Fibroblast of villous mesenchyme (primary cell): ENCODE measurements around the gene USP30. TPM values are rescaled to one million over a fixed set of nuclear protein-coding genes. Genes with fewer than 3 reads are reported as not detected.

ENCODE experiments used
- DNase-seq: peaks from one replicate; pipeline ENCODE4 v3.0.0-alpha.2; 2010; ENCODE audit warnings: low read depth
- H3K4me3 ChIP-seq: 2 replicates; pipeline ENCODE4 v1.5.1; 2011; ENCODE audit warnings: low read depth, mild to moderate bottlenecking, low read length
- total RNA-seq: library from RNA; depleted of rRNA; stranded (reverse); fragments of >200 nt; gene quantifications from 2 replicates; pipeline ENCODE4 v1.2.3, GENCODE V29; 2012
- TF ChIP-seq, protein P1 (sequence below): IDR thresholded peaks from 2 replicates; pipeline ENCODE4 v1.5.1; 2012; ENCODE audit warnings: low read depth, mild to moderate bottlenecking, low read length; ENCODE audit not compliant: insufficient read depth

The USP30 gene
- total RNA-seq, 1 donor = 9.1 TPM

GRCh38 chr12:109097435-109098182 is 45.2 kb downstream of the USP30 start, which contains the start of gene UNG:
TSS of gene UNG (plus strand) at chr12:109097597. CDS start at chr12:109097680, 83 bp downstream.
- peak within 1 kb of the TSS; percentile 78 for H3K4me3 ChIP-seq
- TF ChIP-seq, protein P1, sequence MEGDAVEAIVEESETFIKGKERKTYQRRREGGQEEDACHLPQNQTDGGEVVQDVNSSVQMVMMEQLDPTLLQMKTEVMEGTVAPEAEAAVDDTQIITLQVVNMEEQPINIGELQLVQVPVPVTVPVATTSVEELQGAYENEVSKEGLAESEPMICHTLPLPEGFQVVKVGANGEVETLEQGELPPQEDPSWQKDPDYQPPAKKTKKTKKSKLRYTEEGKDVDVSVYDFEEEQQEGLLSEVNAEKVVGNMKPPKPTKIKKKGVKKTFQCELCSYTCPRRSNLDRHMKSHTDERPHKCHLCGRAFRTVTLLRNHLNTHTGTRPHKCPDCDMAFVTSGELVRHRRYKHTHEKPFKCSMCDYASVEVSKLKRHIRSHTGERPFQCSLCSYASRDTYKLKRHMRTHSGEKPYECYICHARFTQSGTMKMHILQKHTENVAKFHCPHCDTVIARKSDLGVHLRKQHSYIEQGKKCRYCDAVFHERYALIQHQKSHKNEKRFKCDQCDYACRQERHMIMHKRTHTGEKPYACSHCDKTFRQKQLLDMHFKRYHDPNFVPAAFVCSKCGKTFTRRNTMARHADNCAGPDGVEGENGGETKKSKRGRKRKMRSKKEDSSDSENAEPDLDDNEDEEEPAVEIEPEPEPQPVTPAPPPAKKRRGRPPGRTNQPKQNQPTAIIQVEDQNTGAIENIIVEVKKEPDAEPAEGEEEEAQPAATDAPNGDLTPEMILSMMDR = no peak
- peak; percentile 95 for DNase-seq

DNA sequence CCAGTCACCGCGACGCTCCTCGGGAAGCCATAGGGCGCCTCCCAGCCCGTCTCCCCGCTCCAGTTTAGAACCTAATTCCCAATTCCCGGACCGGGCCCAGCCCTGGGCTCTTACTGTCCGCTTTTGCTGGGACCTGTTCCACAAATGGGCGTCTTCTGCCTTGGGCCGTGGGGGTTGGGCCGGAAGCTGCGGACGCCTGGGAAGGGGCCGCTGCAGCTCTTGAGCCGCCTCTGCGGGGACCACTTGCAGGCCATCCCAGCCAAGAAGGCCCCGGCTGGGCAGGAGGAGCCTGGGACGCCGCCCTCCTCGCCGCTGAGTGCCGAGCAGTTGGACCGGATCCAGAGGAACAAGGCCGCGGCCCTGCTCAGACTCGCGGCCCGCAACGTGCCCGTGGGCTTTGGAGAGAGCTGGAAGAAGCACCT is 45.8 kb downstream of the USP30 start:
- DNase-seq = peak; percentile 66
- H3K4me3 ChIP-seq = peak overlapping the region; percentile 78
- TF ChIP-seq, protein P1 = no peak

DNA sequence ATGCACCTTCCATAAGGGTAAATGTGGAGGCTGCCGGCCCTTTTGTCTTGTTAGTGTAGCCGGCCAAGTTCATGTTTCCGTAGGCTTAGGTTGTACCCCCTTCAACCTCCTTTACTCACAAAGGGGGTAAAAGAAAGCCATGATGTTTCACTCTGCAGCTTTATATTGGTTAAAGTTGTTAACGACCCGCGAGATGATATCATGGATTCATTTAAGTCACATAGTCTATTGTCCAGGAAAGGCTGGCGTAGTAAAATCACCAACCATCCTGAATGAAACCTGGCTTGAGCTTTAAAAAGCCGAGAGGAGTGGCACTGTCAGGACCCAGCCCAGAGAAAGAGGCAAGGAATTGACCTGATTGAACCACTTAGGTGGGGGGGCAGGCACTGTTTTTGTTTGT is 46.3 kb downstream of the USP30 start:
- H3K4me3 ChIP-seq = peak overlapping the region; percentile 78
- DNase-seq = no peak
- TF ChIP-seq, protein P1 = no peak

- DNase-seq = peak; percentile 82
- peak overlapping the region; percentile 78 for H3K4me3 ChIP-seq
Observed at GRCh38 chr12:109099431-109100020, 47.1 kb downstream of the USP30 start.

DNA sequence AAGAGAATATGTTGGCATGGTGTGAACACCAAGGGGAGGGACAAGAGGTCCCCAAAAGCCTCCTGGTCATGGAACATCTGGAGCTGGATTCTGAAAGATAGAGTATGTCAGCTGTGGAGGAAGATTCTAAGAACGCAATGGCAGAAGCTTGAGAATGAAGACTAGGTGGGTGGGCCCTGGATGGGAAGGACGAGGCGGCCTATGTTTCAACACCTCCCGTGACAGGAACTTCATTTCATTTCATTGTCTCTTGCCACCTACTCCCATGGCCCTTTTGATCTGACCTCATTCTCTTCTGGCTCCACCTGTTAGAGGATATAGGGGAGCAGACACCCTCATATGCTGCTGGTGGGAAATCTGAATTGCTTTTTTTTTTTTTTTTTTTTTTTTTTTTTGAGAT is 48.4 kb downstream of the USP30 start:
- TF ChIP-seq, protein P1 = no peak
- no peak overlapping the region for H3K4me3 ChIP-seq
- no peak for DNase-seq

More at GRCh38 chr12:109099431-109100020, 47.1 kb downstream of the USP30 start:
- TF ChIP-seq, protein P1 = no peak

DNA sequence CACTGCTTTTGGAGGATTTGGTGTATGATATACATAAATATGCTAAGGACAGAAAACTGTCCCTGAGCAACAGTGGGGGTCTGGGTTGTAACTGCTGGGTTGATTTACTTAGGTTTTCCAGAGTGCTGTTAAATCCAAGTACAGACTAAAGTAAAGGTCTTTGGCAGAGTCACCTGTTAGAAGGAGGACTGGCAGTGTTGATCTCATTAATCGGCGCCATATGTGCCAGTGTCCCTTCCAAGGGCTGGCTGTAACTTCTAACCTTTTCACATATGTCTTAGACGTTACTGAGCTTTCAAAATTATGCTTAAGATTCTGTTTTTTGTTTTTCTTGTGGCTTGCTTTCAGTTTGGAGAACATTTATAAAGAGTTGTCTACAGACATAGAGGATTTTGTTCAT is 50.1 kb downstream of the USP30 start:
- H3K4me3 ChIP-seq = no peak overlapping the region
- DNase-seq = no peak
- TF ChIP-seq, protein P1 = no peak

- H3K4me3 ChIP-seq = no peak overlapping the region
- DNase-seq = no peak
- TF ChIP-seq, protein P1 = no peak
Observed at GRCh38 chr12:109105176-109105575, 52.8 kb downstream of the USP30 start.
